HG02623 (cell line): ENCODE results near the gene KTN1.

Experiments
- ATAC-seq: cut with Tn5 transposase; IDR thresholded peaks from one replicate; pipeline ENCODE4 v1.9.1; 2021; ENCODE audit warnings: moderate library complexity; ENCODE audit not compliant: unreplicated experiment

KTN1 gene

GRCh38 chr14:55711175-55711811 is 131.3 kb downstream of the KTN1 start:
- no peak for ATAC-seq

GRCh38 chr14:55712491-55712890 is 132.5 kb downstream of the KTN1 start:
- no peak for ATAC-seq

- no peak for ATAC-seq
Observed at GRCh38 chr14:55713486-55713885, 133.5 kb downstream of the KTN1 start.

GRCh38 chr14:55715889-55716288 is 135.9 kb downstream of the KTN1 start:
- ATAC-seq = no peak

- no peak for ATAC-seq
Observed at GRCh38 chr14:55717621-55718020, 137.6 kb downstream of the KTN1 start.

- ATAC-seq = no peak
Observed at GRCh38 chr14:55718551-55718950, 138.5 kb downstream of the KTN1 start.

GRCh38 chr14:55720796-55721195 is 140.8 kb downstream of the KTN1 start:
- ATAC-seq = no peak

GRCh38 chr14:55721353-55721752 is 141.3 kb downstream of the KTN1 start:
- no peak for ATAC-seq

GRCh38 chr14:55722054-55722453 is 142.0 kb downstream of the KTN1 start:
- no peak for ATAC-seq

- ATAC-seq = peak; percentile 53
Observed at GRCh38 chr14:55724736-55725135, 144.7 kb downstream of the KTN1 start.

- ATAC-seq = no peak
Observed at GRCh38 chr14:55730592-55731310, 150.7 kb downstream of the KTN1 start.

- ATAC-seq = no peak
Observed at GRCh38 chr14:55731311-55731872, 151.4 kb downstream of the KTN1 start.

GRCh38 chr14:55731881-55732498 is 152.0 kb downstream of the KTN1 start:
- no peak for ATAC-seq

- no peak for ATAC-seq
Observed at GRCh38 chr14:55733599-55733998, 153.6 kb downstream of the KTN1 start.
